GM19351 (cell line): ENCODE measurements around the gene INAVA.
"Not testable (repeated sequence)": the region's sequence is repeated elsewhere in the genome, so short reads cannot be mapped to it uniquely, and the experiment has no call there.

Source experiments
- ATAC-seq: cut with Tn5 transposase; IDR thresholded peaks from one replicate; pipeline ENCODE4 v1.9.1; 2021; ENCODE audit warnings: mild to moderate bottlenecking, moderate library complexity; ENCODE audit not compliant: unreplicated experiment

Gene INAVA

DNA sequence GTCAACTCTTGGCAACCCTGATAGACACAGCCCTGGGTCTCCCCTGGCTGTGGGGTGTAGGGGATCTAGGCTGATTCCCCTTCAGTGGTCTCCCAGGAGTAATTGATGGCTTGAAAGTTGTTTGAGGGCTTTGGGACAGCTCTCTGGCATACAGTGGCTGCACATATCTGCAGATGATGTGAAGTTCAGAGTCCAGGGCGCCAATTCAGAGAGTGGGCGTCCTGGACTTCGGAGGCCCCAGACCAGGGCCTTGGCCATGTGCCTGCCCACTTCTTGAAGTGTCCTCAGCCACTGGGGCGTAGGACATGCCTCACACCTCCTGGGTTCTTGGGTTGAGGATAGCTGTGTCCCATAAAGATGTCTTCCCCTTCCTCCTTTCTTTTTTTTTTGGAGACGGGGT lies 2.6 kb downstream of the INAVA start:
- ATAC-seq = no peak

DNA sequence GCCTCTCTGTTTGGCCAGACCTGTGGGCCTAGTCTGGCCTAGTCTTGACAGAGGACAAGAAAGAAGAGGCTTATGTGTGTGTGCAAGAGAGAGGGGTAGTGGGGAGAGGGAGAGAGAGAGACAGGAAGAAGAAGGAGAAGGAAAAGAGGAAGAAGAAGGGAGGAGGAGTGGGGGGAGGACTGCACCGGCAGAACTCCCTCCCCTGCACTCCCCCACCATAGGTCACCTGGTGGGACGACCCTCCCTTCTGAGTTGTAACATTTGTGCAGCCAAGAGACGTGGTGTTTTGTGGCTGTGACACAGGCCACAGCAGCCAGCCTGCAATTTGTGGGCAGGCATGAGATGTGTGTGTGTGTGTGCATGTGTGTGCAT lies 4.3 kb downstream of the INAVA start:
- no peak for ATAC-seq

DNA sequence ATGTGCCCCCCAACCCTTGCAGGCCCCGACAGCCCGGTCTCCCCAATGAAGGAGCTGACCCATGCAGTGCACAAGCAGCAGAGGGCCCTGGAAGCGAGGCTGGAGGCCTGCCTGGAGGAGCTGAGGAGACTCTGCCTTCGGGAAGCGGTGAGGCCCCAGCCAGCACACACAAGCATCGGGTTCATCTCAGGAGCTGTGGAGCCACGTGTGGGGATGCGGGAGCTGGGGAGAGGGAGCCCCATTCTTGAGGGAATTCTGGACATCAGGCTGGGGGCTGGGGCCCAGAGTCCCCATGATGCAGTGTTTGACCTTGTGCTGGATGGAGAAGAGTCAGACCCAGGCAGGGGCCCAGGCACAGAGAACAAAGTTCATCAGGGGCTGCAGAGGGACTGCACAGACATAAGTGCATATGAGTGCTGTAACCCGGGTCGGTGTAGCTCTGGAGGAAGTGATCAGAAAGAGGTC lies 4.8 kb downstream of the INAVA start:
- no peak for ATAC-seq

- ATAC-seq = no peak
Observed at GRCh38 chr1:200899954-200900867, 5.5 kb downstream of the INAVA start.

GRCh38 chr1:200900877-200901276 lies 6.2 kb downstream of the INAVA start:
- ATAC-seq = no peak

DNA sequence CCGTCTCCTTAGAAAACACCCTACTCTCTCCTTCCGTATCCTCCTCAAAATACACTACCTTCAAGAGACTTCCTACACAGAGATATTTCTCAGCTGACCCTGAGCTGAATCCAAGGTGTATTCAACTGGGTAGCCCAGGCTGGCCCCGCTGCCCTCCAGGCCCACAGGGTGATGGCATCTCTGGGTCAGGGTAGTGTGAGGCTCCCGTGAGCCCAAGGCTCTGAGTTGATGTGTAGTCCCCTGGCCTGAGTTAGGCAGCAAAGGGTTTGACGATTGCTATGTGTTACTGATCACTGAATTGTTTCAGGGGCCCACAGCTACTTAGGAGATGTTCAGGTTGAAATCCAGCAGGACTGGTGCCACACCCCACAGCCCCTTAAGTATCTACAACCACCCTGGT lies 6.7 kb downstream of the INAVA start:
- ATAC-seq = no peak

GRCh38 chr1:200901796-200902444 lies 7.2 kb downstream of the INAVA start:
- no peak for ATAC-seq

DNA sequence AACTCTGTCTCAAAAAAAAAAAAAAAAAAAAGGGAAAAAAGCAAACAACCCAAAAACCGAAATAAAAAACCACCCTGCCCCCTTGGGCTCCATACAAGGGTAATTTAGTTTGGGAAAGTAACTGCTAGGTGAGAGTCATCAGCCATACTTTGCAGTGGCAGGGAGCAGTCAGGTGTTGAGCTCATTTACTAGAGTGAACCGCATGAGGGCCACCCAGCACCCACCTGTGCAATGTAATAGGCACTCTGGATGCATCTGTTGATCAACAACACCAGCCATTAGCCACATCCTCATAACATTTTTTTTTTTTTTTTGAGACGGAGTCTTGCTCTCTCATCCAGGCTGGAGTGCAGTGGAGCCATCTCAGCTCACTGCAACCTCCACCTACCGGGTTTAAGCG lies 9.1 kb downstream of the INAVA start:
- ATAC-seq = no peak

GRCh38 chr1:200904772-200905171 lies 10.1 kb downstream of the INAVA start:
- no peak for ATAC-seq

- peak; percentile 52 for ATAC-seq
Observed at GRCh38 chr1:200905411-200906052, 10.8 kb downstream of the INAVA start.

GRCh38 chr1:200906491-200906890 lies 11.8 kb downstream of the INAVA start:
- ATAC-seq = no peak

DNA sequence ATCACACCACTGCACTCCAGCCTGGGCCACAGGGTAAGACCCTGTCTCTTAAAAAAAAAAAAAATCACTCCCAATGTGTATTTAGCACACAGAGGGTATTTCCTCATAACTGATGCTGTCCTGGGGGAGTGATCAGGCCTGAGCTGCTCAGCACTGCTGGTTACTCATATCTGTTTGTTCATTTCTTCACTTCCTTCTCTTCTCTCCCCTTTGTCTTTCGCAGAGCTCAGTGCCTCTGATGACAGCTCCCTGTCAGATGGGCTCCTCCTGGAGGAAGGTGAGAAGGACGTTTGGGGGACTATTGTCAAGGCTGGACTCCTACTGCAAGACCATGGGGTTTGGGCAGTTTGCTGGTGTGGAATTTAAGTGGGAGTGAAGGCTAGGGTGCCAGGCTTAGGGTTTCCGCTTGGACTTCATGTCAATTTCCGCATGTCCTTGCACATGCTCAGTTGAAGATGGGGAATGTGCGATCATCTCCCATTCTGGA lies 13.0 kb downstream of the INAVA start:
- peak; percentile 79 for ATAC-seq

GRCh38 chr1:200908191-200908868 lies 13.6 kb downstream of the INAVA start:
- ATAC-seq = no peak

DNA sequence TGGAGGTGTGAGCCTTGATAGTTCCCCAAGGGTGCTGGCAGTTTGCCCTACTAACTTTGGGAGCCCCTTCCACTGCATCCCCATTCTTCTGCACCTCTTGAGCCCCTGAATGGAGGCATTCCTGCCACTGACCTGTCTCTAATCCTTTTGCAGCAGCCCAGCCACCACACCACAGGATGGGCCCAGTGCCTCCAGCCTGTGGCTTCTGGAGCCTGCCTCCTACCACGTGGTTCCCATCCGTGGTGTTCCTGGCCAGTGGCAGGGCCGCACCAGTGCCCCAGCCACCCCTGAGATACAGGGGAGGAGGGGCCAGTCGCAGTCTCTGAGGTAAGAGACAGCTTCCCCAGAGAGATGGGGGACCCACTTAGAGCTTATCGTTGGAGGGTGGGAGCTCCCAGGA lies 14.4 kb downstream of the INAVA start:
- ATAC-seq = no peak

GRCh38 chr1:200909757-200910239 lies 15.1 kb downstream of the INAVA start:
- no peak for ATAC-seq

DNA sequence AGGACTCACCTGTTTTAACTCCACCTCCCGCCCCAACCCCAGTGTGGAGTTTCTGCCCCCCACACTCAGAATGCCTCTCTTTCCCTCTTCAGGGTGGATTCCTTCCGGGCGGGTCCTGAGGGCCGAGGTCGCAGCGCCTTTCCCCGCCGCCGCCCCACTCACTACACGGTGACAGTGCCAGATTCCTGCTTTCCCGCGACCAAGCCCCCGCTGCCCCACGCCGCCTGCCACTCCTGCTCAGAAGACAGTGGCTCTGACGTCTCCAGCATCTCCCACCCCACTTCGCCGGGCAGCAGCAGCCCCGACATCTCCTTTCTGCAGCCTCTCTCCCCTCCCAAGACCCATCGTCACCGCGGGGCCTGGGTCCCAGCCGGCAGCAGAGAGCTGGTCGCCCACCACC lies 16.7 kb downstream of the INAVA start:
- no peak for ATAC-seq

- not testable (repeated sequence) for ATAC-seq
Observed at GRCh38 chr1:200911936-200912335, 17.2 kb downstream of the INAVA start.

- no peak for ATAC-seq
Observed at GRCh38 chr1:200912737-200913407, 18.2 kb downstream of the INAVA start.

DNA sequence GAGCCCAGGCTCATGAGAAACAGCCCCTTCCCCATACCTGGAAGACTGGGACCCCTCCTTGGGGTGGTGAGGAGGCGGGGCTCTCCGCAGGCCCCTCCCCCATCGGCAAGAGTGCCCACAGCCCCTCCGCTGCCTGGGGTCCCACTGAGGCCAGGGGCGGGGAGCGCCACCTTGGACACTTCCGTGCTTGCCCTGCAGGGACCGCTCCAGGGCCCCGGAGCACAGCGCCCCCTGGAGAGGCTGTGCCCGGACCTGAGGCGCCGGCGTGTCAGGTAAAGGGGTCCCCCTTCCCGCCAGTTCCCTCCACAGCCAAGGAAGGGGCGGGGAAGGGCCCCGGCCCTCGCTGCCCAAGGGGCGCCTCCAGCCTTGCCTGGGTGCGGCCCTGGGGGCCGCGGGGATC lies 21.5 kb downstream of the INAVA start:
- ATAC-seq = no peak

GRCh38 chr1:200916681-200917080 lies 22.0 kb downstream of the INAVA start:
- ATAC-seq = no peak
